Neural cell (in vitro differentiated cells): ENCODE measurements around the gene ATP13A5. TPM values are rescaled to one million over a fixed set of nuclear protein-coding genes. Genes with fewer than 3 reads are reported as not detected.

Source experiments
- H2AFZ ChIP-seq: fragments of 200-600, 300-800 bp; sonication (generic), shearing (Covaris generic); 2 replicates; pipeline ENCODE4 v1.6.0; 2014; ENCODE audit warnings: low read depth, mild to moderate bottlenecking, antibody characterized with exemption, low read length, moderate library complexity
- H3F3A ChIP-seq: fragments of 200-600 bp; shearing (Covaris generic); 2 replicates; pipeline ENCODE4 v1.6.1; 2016; ENCODE audit warnings: mild to moderate bottlenecking, moderate library complexity, mixed read lengths, antibody characterized with exemption, low read length; ENCODE audit not compliant: insufficient read depth, poor library complexity, severe bottlenecking
- H3K27ac ChIP-seq: fragments of 200-600, 300-800 bp; sonication (generic), shearing (Covaris generic); 2 replicates; pipeline ENCODE4 v1.5.1; 2014; ENCODE audit warnings: mild to moderate bottlenecking, low read length, moderate library complexity
- H3K27me3 ChIP-seq: fragments of 300-800, 200-600 bp; sonication (generic), shearing (Covaris generic); 2 replicates; pipeline ENCODE4 v1.6.0; 2014; ENCODE audit warnings: mild to moderate bottlenecking, low read depth, low read length, moderate library complexity; ENCODE audit not compliant: insufficient read depth
- H3K36me3 ChIP-seq: fragments of 300-800, 200-600 bp; sonication (generic), shearing (Covaris generic); 2 replicates; pipeline ENCODE4 v1.5.1; 2014; ENCODE audit warnings: mild to moderate bottlenecking, antibody characterized with exemption, low read length, moderate library complexity; ENCODE audit not compliant: insufficient read depth
- H3K4me2 ChIP-seq: fragments of 300-800, 200-600 bp; sonication (generic), shearing (Covaris generic); 2 replicates; pipeline ENCODE4 v1.6.0; 2014; ENCODE audit warnings: mild to moderate bottlenecking, low read length
- H3K4me3 ChIP-seq: fragments of 300-800, 200-600 bp; sonication (generic), shearing (Covaris generic); 2 replicates; pipeline ENCODE4 v1.5.1; 2014; ENCODE audit warnings: mild to moderate bottlenecking, low read length, moderate library complexity
- H3K79me2 ChIP-seq: fragments of 200-600 bp; shearing (Covaris generic); replicated peaks from 2 replicates; pipeline ENCODE4 v1.6.0; 2014; ENCODE audit warnings: mild to moderate bottlenecking, low read length, moderate library complexity; ENCODE audit not compliant: insufficient read depth
- H3K9ac ChIP-seq: fragments of 300-800, 200-600 bp; sonication (generic), shearing (Covaris generic); 2 replicates; pipeline ENCODE4 v1.6.1; 2016; ENCODE audit warnings: mild to moderate bottlenecking, low read length, mixed read lengths
- H3K9me2 ChIP-seq: fragments of 200-600 bp; shearing (Covaris generic); 2 replicates; pipeline ENCODE4 v1.6.1; 2016; ENCODE audit warnings: mild to moderate bottlenecking, low read length, mixed read lengths; ENCODE audit not compliant: insufficient read depth
- H3K9me3 ChIP-seq: fragments of 200-600, 300-800 bp; sonication (generic), shearing (Covaris generic); 2 replicates; pipeline ENCODE4 v1.6.1; 2016; ENCODE audit warnings: mild to moderate bottlenecking, mixed run types, low read length, moderate library complexity, mixed read lengths
- H4K20me1 ChIP-seq: fragments of 200-600 bp; shearing (Covaris generic); 2 replicates; pipeline ENCODE4 v1.6.1; 2016; ENCODE audit warnings: mild to moderate bottlenecking, mixed run types; ENCODE audit not compliant: insufficient read depth
- CTCF ChIP-seq: fragments of 450-650 bp; IDR thresholded peaks from 2 replicates; pipeline ENCODE4 v1.5.1; 2014; ENCODE audit warnings: antibody characterized with exemption, mild to moderate bottlenecking, moderate library complexity; ENCODE audit not compliant: poor library complexity, severe bottlenecking
- EP300 ChIP-seq: fragments of 450-650 bp; conservative IDR thresholded peaks from 2 replicates; pipeline ENCODE4 v1.6.1; 2014; ENCODE audit warnings: antibody characterized with exemption, mild to moderate bottlenecking, moderate library complexity; ENCODE audit not compliant: poor library complexity, severe bottlenecking
- EZH2 ChIP-seq: fragments of 200-600, 300-800 bp; shearing (Covaris generic), sonication (generic); IDR thresholded peaks from 2 replicates; pipeline ENCODE4 v1.6.1; 2014; ENCODE audit warnings: antibody characterized with exemption, low read length, borderline replicate concordance, mild to moderate bottlenecking; ENCODE audit not compliant: insufficient read depth, poor library complexity, severe bottlenecking
- MXI1 ChIP-seq: fragments of 450-650 bp; conservative IDR thresholded peaks from 2 replicates; pipeline ENCODE4 v1.6.1; 2014; ENCODE audit warnings: antibody characterized with exemption, mild to moderate bottlenecking; ENCODE audit not compliant: poor library complexity, severe bottlenecking
- POLR2AphosphoS5 ChIP-seq: IDR thresholded peaks from 2 replicates; pipeline ENCODE4 v1.6.1; 2012
- RAD21 ChIP-seq: fragments of 450-650 bp; conservative IDR thresholded peaks from 2 replicates; pipeline ENCODE4 v1.6.1; 2014; ENCODE audit warnings: antibody characterized with exemption, mild to moderate bottlenecking, moderate library complexity
- REST ChIP-seq: IDR thresholded peaks from 2 replicates; pipeline ENCODE4 v1.6.1; 2012; ENCODE audit warnings: borderline replicate concordance
- SMC3 ChIP-seq: fragments of 450-650 bp; conservative IDR thresholded peaks from 2 replicates; pipeline ENCODE4 v1.6.1; 2014; ENCODE audit warnings: antibody characterized with exemption, mild to moderate bottlenecking, moderate library complexity; ENCODE audit not compliant: poor library complexity
- TAF1 ChIP-seq: IDR thresholded peaks from 2 replicates; pipeline ENCODE4 v1.6.1; 2012; ENCODE audit warnings: low read depth
- polyA plus RNA-seq: library from polyadenylated mRNA; depleted of rRNA; stranded (reverse); fragments of >200 nt; gene quantifications from 2 replicates; pipeline ENCODE4 v1.2.3, GENCODE V29; 2014

ATP13A5 gene
- polyA plus RNA-seq, 1 donor from 2014 or later, result 0.28 TPM

- Histone ChIP-seq H3K27me3 (no peaks in the 10 kb centered on the region), H2AFZ (no peak overlapping the region), H3K9ac (no peak overlapping the region)
These were observed 43.5 kb downstream of the ATP13A5 start for GRCh38 chr3:193335031-193335430.

GRCh38 chr3:193333229-193333628 lies 45.3 kb downstream of the ATP13A5 start:
- H3K9me3 ChIP-seq, result no peaks in the 10 kb centered on the region
- no peak overlapping the region for H3K4me2 ChIP-seq
- H3F3A ChIP-seq, result no peaks in the 10 kb centered on the region
- H3K4me3 ChIP-seq, result no peak overlapping the region
- no peaks in the 10 kb centered on the region for H3K9me2 ChIP-seq
- H3K27me3 ChIP-seq, result no peaks in the 10 kb centered on the region
- no peaks in the 10 kb centered on the region for H4K20me1 ChIP-seq
- H3K9ac ChIP-seq, result no peak overlapping the region
- no peak overlapping the region for H3K27ac ChIP-seq
- H2AFZ ChIP-seq, result no peak overlapping the region
- H3K36me3 ChIP-seq, result no peaks in the 10 kb centered on the region
- H3K79me2 ChIP-seq, result no peaks in the 10 kb centered on the region
- TF ChIP-seq MXI1 (no peak), EZH2 (no peak), RAD21 (no peak), POLR2AphosphoS5 (no peak), REST (no peak), EP300 (no peak), SMC3 (no peak), TAF1 (no peak)

More at GRCh38 chr3:193335031-193335430, 43.5 kb downstream of the ATP13A5 start:
- Histone ChIP-seq H3K27ac (no peak overlapping the region), H3K4me2 (no peak overlapping the region), H3F3A (no peaks in the 10 kb centered on the region), H4K20me1 (no peaks in the 10 kb centered on the region), H3K79me2 (no peaks in the 10 kb centered on the region), H3K36me3 (no peaks in the 10 kb centered on the region), H3K4me3 (no peak overlapping the region), H3K9me2 (no peaks in the 10 kb centered on the region), H3K9me3 (no peaks in the 10 kb centered on the region)
- TF ChIP-seq TAF1 (no peak), EZH2 (no peak), SMC3 (no peak), CTCF (no peak), REST (no peak), POLR2AphosphoS5 (no peak), RAD21 (no peak), EP300 (no peak), MXI1 (no peak)
